C4-2B (cell line): ENCODE measurements around the gene SH3GL3.

Experiments
- CTCF ChIP-seq: fragments of 450-650 bp; conservative IDR thresholded peaks from 2 replicates; pipeline ENCODE4 v1.5.1; 2017; ENCODE audit warnings: mild to moderate bottlenecking
- ZFX ChIP-seq: fragments of 450-650 bp; IDR thresholded peaks from 2 replicates; pipeline ENCODE4 v1.6.1; 2017

GRCh38 chr15:83605111-83605945 is 158.2 kb downstream of the SH3GL3 start:
- TF ChIP-seq CTCF, result no peak
- no peak for TF ChIP-seq ZFX
